Mesenchymal stem cell (in vitro differentiated cells and primary cell): ENCODE results near the gene SLC6A18.

Source experiments
- DNase-seq: peaks from one replicate; pipeline ENCODE4 v3.0.0-alpha.2; 2013
- H2AFZ ChIP-seq: one replicate; pipeline ENCODE4 v1.6.1; 2013; ENCODE audit warnings: low read depth, mild to moderate bottlenecking, control low read depth, inconsistent platforms, low read length, moderate library complexity
- H2AK5ac ChIP-seq: 2 replicates; pipeline ENCODE4 v1.6.1; 2013; ENCODE audit warnings: low read length, moderate library complexity, mild to moderate bottlenecking, inconsistent platforms; ENCODE audit not compliant: severe bottlenecking
- H2BK120ac ChIP-seq: one replicate; pipeline ENCODE4 v1.6.1; 2013; ENCODE audit warnings: low read depth, mild to moderate bottlenecking, inconsistent platforms, low read length, moderate library complexity
- H2BK12ac ChIP-seq, 2 experiments: one replicate each; pipeline ENCODE4 v1.6.1; 2013; ENCODE audit warnings: inconsistent platforms in 2 of 2, low read length in 2 of 2, mild to moderate bottlenecking in 2 of 2, moderate library complexity in 2 of 2, control low read depth in 1 of 2
- H2BK15ac ChIP-seq: one replicate; pipeline ENCODE4 v1.6.1; 2013; ENCODE audit warnings: mild to moderate bottlenecking, low read depth, inconsistent platforms; ENCODE audit not compliant: poor library complexity, severe bottlenecking
- H2BK5ac ChIP-seq: 2 replicates; pipeline ENCODE4 v1.6.1; 2013; ENCODE audit warnings: low read depth, mild to moderate bottlenecking, low read length, control low read depth, inconsistent platforms; ENCODE audit not compliant: poor library complexity, severe bottlenecking
- H3K14ac ChIP-seq, 2 experiments: one replicate each; pipeline ENCODE4 v1.6.1; 2013; ENCODE audit warnings: inconsistent platforms in 2 of 2, low read length in 2 of 2, control low read depth in 1 of 2, mild to moderate bottlenecking in 1 of 2, moderate library complexity in 1 of 2
- H3K18ac ChIP-seq, 2 experiments: one replicate each; pipeline ENCODE4 v1.6.1; 2013; ENCODE audit warnings: inconsistent platforms in 2 of 2, low read length in 2 of 2, control low read depth in 1 of 2, low read depth in 1 of 2, mild to moderate bottlenecking in 1 of 2
- H3K23ac ChIP-seq, 2 experiments: one replicate each; pipeline ENCODE4 v1.6.1; 2013; ENCODE audit warnings: inconsistent platforms in 2 of 2, low read length in 2 of 2, mild to moderate bottlenecking in 2 of 2, moderate library complexity in 2 of 2, control low read depth in 1 of 2
- H3K27ac ChIP-seq: 2 replicates; pipeline ENCODE4 v1.5.1; 2013; ENCODE audit warnings: mild to moderate bottlenecking, moderate library complexity, low read length, control low read depth, inconsistent platforms; ENCODE audit not compliant: poor library complexity, severe bottlenecking
- H3K27me3 ChIP-seq, 2 experiments: 2 replicates each; pipeline versions ENCODE4 v1.6.1 to v1.7.0; 2013; ENCODE audit warnings: low read length in 2 of 2, mild to moderate bottlenecking in 2 of 2, moderate library complexity in 2 of 2, control low read depth in 1 of 2, inconsistent platforms in 1 of 2; ENCODE audit not compliant: control insufficient read depth in 1 of 2, insufficient read depth in 1 of 2
- H3K36me3 ChIP-seq, 2 experiments: 2 replicates each; pipeline versions ENCODE4 v1.6.1 to v1.7.0; 2013; ENCODE audit warnings: low read length in 2 of 2, control low read depth in 1 of 2, inconsistent platforms in 1 of 2, low read depth in 1 of 2, mild to moderate bottlenecking in 1 of 2; ENCODE audit not compliant: insufficient read depth in 2 of 2, control insufficient read depth in 1 of 2
- H3K4ac ChIP-seq, 2 experiments: one replicate each; pipeline ENCODE4 v1.6.1; 2013; ENCODE audit warnings: inconsistent platforms in 2 of 2, low read length in 2 of 2, mild to moderate bottlenecking in 2 of 2, moderate library complexity in 2 of 2, control low read depth in 1 of 2, low read depth in 1 of 2
- H3K4me1 ChIP-seq: 2 replicates; pipeline ENCODE4 v1.6.1; 2013; ENCODE audit warnings: low read depth, low read length, control low read depth; ENCODE audit not compliant: control insufficient read depth, insufficient read depth
- H3K4me2 ChIP-seq: 2 replicates; pipeline ENCODE4 v1.6.1; 2013; ENCODE audit warnings: low read length, mild to moderate bottlenecking, inconsistent platforms; ENCODE audit not compliant: poor library complexity, severe bottlenecking
- H3K4me3 ChIP-seq, 2 experiments: 2 replicates each; pipeline versions ENCODE4 v1.5.1 to v1.7.0; 2013; ENCODE audit warnings: low read length in 2 of 2, mild to moderate bottlenecking in 2 of 2, control low read depth in 1 of 2, low read depth in 1 of 2; ENCODE audit not compliant: insufficient read depth in 1 of 2
- H3K79me1 ChIP-seq: replicated peaks from 2 replicates; pipeline ENCODE4 v1.6.1; 2013; ENCODE audit warnings: mild to moderate bottlenecking, control low read depth, low read length, inconsistent platforms; ENCODE audit not compliant: poor library complexity, severe bottlenecking
- H3K9ac ChIP-seq: 2 replicates; pipeline ENCODE4 v1.7.0; 2013; ENCODE audit warnings: mild to moderate bottlenecking, low read length, moderate library complexity
- H3K9me3 ChIP-seq: 2 replicates; pipeline ENCODE4 v1.7.0; 2013; ENCODE audit warnings: mild to moderate bottlenecking, low read length; ENCODE audit not compliant: control insufficient read depth
- H4K8ac ChIP-seq: one replicate; pipeline ENCODE4 v1.6.1; 2013; ENCODE audit warnings: inconsistent platforms, mild to moderate bottlenecking, low read length, moderate library complexity
- H4K91ac ChIP-seq: one replicate; pipeline ENCODE4 v1.6.1; 2013; ENCODE audit warnings: mild to moderate bottlenecking, low read length, inconsistent platforms
- WGBS: methylation state at CpG from one replicate; pipeline ENCODE4 v1.1.7; 2013; ENCODE audit warnings: mixed read lengths; 5-methylcytosine and 5-hydroxymethylcytosine counted together

Gene SLC6A18

DNA sequence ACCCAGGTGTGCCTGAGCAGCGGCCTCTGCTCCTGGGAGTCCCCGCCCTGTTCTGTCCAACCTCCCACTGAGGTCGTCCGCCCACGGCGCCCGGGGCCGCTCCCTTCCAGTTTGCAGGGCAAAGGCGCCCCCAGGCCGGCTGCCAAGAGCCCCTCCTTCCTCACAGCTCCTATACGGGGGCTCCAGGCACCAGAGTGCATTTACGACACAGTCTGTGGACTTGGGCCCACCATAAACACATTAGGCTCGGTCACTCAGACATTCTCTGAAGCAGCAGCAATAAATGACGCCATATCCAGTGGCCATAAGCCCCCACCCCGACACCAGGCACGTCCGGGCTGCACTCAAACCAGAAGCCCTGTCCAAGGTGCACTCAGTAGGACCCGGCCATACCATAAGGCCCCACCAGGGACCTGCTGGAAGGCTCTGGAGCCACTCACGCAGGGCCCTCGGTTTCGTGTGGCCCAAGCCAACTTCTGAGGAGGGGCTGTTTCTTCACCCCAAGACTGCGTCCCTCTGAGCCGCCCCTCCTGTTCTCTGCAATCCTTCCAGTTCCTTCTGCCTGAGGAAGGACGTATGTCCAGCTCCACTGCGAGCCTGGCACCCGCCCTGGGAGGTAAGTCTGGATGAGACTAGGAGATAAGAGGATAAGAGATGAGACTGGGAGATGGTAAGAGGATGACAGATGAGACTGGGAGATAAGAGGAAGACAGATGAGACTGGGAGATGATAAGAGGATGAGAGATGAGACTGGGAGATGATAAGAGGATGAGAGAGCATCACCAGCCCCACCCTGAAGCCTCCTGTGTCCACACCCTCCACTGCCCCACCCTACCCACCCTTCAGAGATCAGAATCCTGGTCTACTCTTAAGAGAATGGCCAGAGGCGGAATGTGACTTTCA, 26.7 kb downstream of the SLC6A18 start:
- Histone ChIP-seq H4K8ac (no peak overlapping the region), H2AK5ac (no peak overlapping the region), H3K4me2 (no peak overlapping the region), H3K27me3 (peaks cover 7 to 32% of the 10 kb centered on the region in 2 experiments), H2BK120ac (no peak overlapping the region), H3K9ac (no peak overlapping the region), H2AFZ (no peak overlapping the region), H3K4ac (no peak overlapping the region), H3K4me3 (no peak overlapping the region), H2BK5ac (no peak overlapping the region), H3K4me1 (no peaks in the 10 kb centered on the region), H2BK15ac (no peak overlapping the region), H3K79me1 (no peaks in the 10 kb centered on the region), H3K9me3 (no peaks in the 10 kb centered on the region), H3K27ac (no peak overlapping the region), H3K14ac (no peak overlapping the region), H3K23ac (no peak overlapping the region), H3K36me3 (no peaks in the 10 kb centered on the region), H4K91ac (no peak overlapping the region), H3K18ac (no peak overlapping the region), H2BK12ac (no peak overlapping the region)
- WGBS = 57% methylated on average over 27 of the region's 27 CpGs
- no peak for DNase-seq

DNA sequence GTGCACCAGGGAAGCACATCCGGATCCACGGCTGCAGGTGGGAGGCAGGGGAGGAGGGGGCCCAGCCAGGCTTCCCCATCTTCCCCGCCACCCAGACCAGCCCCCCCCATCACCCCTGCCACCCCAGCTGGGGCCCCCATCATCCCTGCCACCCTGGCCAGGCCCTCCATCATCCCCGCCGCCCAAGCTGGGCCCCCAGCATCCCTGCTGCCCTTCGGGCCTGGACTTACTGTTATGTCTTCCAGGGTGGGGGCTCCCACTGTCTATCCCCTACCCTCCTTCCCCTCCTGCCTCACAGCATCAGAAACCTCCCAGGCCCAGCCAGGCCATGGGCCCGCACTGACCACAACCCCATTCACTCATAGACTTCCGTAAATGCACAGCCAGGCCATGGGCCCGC, 27.5 kb downstream of the SLC6A18 start:
- H4K8ac ChIP-seq = no peak overlapping the region
- H3K14ac ChIP-seq = no peak overlapping the region
- H3K23ac ChIP-seq = no peak overlapping the region
- 82% methylated on average over 8 of the region's 9 CpGs for WGBS
- H3K27ac ChIP-seq = no peak overlapping the region
- H2AK5ac ChIP-seq = no peak overlapping the region
- no peak for DNase-seq
- no peak overlapping the region for H2BK12ac ChIP-seq
- H3K4me3 ChIP-seq = no peak overlapping the region
- no peak overlapping the region for H3K4ac ChIP-seq
- H2BK5ac ChIP-seq = no peak overlapping the region
- no peak overlapping the region for H2AFZ ChIP-seq
- H3K27me3 ChIP-seq = peaks cover 7 to 25% of the 10 kb centered on the region in 2 experiments
- H3K4me2 ChIP-seq = no peak overlapping the region
- no peak overlapping the region for H2BK15ac ChIP-seq
- no peak overlapping the region for H3K9ac ChIP-seq
- H3K79me1 ChIP-seq = no peaks in the 10 kb centered on the region
- no peak overlapping the region for H2BK120ac ChIP-seq
- no peaks in the 10 kb centered on the region for H3K4me1 ChIP-seq
- no peaks in the 10 kb centered on the region for H3K9me3 ChIP-seq
- no peaks in the 10 kb centered on the region for H3K36me3 ChIP-seq
- H3K18ac ChIP-seq = no peak overlapping the region
- H4K91ac ChIP-seq = no peak overlapping the region

DNA sequence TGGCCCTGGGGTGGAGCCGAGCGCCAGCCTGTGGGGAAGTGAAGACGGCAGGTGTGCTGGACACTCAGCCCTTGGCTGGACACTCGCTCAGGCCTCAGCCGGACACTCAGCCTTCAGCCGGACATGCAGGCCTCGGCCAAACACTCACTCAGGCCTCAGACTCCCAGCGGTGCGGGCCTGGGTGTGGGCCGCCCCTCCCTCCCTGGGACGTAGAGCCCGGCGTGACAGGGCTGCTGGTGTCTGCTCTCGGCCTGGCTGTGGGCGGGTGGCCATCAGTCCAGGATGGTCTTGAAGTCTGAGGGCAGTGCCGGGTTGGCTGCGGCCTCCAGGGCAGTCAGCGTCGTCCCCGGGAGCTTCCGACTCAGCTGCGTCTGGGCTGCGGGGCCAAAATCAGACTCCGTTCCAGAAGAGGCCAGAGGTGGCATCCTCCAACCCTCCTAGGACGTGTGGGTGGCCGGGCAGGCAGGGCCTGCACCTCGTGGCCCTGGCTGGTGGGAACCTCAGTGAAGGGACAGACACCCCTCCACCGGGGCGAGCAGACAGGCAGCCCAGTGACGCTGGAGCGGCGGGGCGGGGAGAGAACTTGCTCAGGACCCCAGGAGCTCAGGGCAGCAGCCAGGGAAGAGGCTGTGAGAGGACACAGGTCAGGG, 28.4 kb downstream of the SLC6A18 start:
- WGBS = 92% methylated on average over 33 of the region's 33 CpGs
- H3K27ac ChIP-seq = no peak overlapping the region
- no peak for DNase-seq
- no peak overlapping the region for H2BK5ac ChIP-seq
- H3K4me2 ChIP-seq = no peak overlapping the region
- H3K18ac ChIP-seq = no peak overlapping the region
- no peaks in the 10 kb centered on the region for H3K9me3 ChIP-seq
- H3K4me1 ChIP-seq = no peaks in the 10 kb centered on the region
- no peak overlapping the region for H4K91ac ChIP-seq
- H4K8ac ChIP-seq = no peak overlapping the region
- H3K23ac ChIP-seq = no peak overlapping the region
- H2BK12ac ChIP-seq = no peak overlapping the region
- no peak overlapping the region for H3K14ac ChIP-seq
- no peak overlapping the region for H2AK5ac ChIP-seq
- H3K9ac ChIP-seq = no peak overlapping the region
- no peaks in the 10 kb centered on the region for H3K79me1 ChIP-seq
- no peak overlapping the region for H3K4me3 ChIP-seq
- H2BK15ac ChIP-seq = no peak overlapping the region
- no peak overlapping the region for H2BK120ac ChIP-seq
- H3K4ac ChIP-seq = no peak overlapping the region
- no peaks in the 10 kb centered on the region for H3K36me3 ChIP-seq
- H2AFZ ChIP-seq = no peak overlapping the region
- H3K27me3 ChIP-seq = peaks cover 7 to 20% of the 10 kb centered on the region in 2 experiments

DNA sequence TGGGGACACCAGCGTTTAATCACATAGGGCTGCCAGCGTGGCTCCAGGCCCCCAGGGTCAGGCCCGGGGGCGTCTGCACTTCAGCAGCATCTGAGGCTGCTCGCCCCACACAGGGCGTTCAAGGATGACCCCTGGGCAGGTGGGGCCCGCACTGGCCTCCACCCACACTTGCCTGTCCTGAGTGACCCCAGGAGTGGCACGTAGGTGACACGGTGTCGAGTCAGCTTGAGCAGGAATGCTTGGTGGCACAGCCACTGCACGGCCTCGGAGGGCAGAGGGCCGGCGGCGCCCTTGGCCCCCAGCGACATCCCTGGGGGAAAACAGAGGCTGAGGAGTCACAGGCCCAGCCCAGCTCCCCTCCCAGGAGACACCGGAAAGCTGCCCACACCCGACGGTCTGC, 29.0 kb downstream of the SLC6A18 start:
- H3K4me1 ChIP-seq = no peaks in the 10 kb centered on the region

More for the DNA sequence above, 29.0 kb downstream of the SLC6A18 start:
- H2AK5ac ChIP-seq = no peak overlapping the region
- no peak overlapping the region for H2BK12ac ChIP-seq
- H3K18ac ChIP-seq = no peak overlapping the region
- no peak overlapping the region for H3K4me2 ChIP-seq
- H2BK120ac ChIP-seq = no peak overlapping the region
- H4K8ac ChIP-seq = no peak overlapping the region
- no peak overlapping the region for H2BK15ac ChIP-seq
- H3K27ac ChIP-seq = no peak overlapping the region
- no peak overlapping the region for H4K91ac ChIP-seq
- H3K4me3 ChIP-seq = no peak overlapping the region
- no peaks in the 10 kb centered on the region for H3K79me1 ChIP-seq
- H3K23ac ChIP-seq = no peak overlapping the region
- WGBS = 90% methylated on average over 19 of the region's 19 CpGs
- DNase-seq = no peak
- peaks cover 2 to 18% of the 10 kb centered on the region in 2 experiments for H3K27me3 ChIP-seq
- H3K9me3 ChIP-seq = no peaks in the 10 kb centered on the region
- H2AFZ ChIP-seq = no peak overlapping the region
- no peaks in the 10 kb centered on the region for H3K36me3 ChIP-seq
- no peak overlapping the region for H3K9ac ChIP-seq
- no peak overlapping the region for H3K4ac ChIP-seq
- no peak overlapping the region for H2BK5ac ChIP-seq
- no peak overlapping the region for H3K14ac ChIP-seq
